ENCODE results near the gene NEMP1. TPM values are rescaled to one million over a fixed set of nuclear protein-coding genes. Genes with fewer than 3 reads are reported as not detected.

The NEMP1 gene
- total RNA-seq, 2 experiments from 2014 or later = 7.2 to 9.9 TPM

- TF ChIP-seq, protein P1, sequence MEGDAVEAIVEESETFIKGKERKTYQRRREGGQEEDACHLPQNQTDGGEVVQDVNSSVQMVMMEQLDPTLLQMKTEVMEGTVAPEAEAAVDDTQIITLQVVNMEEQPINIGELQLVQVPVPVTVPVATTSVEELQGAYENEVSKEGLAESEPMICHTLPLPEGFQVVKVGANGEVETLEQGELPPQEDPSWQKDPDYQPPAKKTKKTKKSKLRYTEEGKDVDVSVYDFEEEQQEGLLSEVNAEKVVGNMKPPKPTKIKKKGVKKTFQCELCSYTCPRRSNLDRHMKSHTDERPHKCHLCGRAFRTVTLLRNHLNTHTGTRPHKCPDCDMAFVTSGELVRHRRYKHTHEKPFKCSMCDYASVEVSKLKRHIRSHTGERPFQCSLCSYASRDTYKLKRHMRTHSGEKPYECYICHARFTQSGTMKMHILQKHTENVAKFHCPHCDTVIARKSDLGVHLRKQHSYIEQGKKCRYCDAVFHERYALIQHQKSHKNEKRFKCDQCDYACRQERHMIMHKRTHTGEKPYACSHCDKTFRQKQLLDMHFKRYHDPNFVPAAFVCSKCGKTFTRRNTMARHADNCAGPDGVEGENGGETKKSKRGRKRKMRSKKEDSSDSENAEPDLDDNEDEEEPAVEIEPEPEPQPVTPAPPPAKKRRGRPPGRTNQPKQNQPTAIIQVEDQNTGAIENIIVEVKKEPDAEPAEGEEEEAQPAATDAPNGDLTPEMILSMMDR (IDR thresholded peaks at IDR 0.05) = no peak
- DNase-seq = no peak
- H3K27ac Mint-ChIP-seq = no peak overlapping the region
- CTCF ChIA-PET = no interaction called here
- no peaks in the 10 kb centered on the region for H3K36me3 Mint-ChIP-seq (ENCODE audit: low read depth)
- no peaks in the 10 kb centered on the region for H3K27me3 Mint-ChIP-seq
- Histone ChIP-seq H3K4me3 (ENCODE audit: low read length) (no peak overlapping the region), H3K4me1 (ENCODE audit: insufficient read depth, low read length) (no peaks in the 10 kb centered on the region), H3K36me3 (ENCODE audit: insufficient read depth, low read length) (no peaks in the 10 kb centered on the region), H3K27ac (ENCODE audit: low read depth in 1 of 2, low read length in 2 of 2) (no peak overlapping the region), H3K9me3 (ENCODE audit: control insufficient read depth in 1 of 2, insufficient read depth in 1 of 2, low read length in 2 of 2) (no peaks in the 10 kb centered on the region), H3K27me3 (ENCODE audit: control insufficient read depth in 1 of 2, insufficient read depth in 2 of 2, low read length in 2 of 2) (no peaks in the 10 kb centered on the region)
- H3K9me3 Mint-ChIP-seq = no peaks in the 10 kb centered on the region
- no peak overlapping the region for H3K4me3 Mint-ChIP-seq
- POLR2A ChIA-PET = interaction anchor here (0.8 to 1.1 kb wide), 2 partner anchors 8 to 18 kb away, joined by 3 read pairs; no protein-coding TSS in a partner anchor
- H3K4me1 Mint-ChIP-seq (ENCODE audit: low read depth) = peaks cover 8% of the 10 kb centered on the region
- no peak for ATAC-seq (ENCODE audit: poor library complexity)
- intact Hi-C loops (cut with DNase I, micrococcal nuclease) = no loop called here
Measured at GRCh38 chr12:57039016-57039798, 39.4 kb downstream of the NEMP1 start.

DNA sequence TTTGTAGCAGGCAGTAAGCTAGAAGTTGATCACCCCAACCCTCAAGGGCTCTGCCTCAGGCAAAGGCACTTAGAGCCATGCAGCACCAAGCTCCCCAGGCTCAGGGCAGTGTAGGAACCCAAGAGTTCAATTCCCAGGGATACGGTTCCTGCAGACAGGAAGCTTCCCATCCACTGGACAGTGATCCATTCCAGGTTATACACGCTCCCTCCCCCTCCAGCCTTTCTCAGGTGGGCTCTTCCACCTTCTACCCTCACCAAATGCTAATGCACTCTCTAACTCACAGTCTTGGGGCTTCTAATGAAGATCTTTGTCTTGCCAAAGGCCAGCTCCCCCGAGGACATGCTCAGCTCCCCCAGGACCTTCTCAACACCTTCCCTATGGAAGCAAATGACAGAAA, 41.3 kb downstream of the NEMP1 start:
- H3K9me3 Mint-ChIP-seq = no peaks in the 10 kb centered on the region
- ChIA-PET CTCF (interaction anchor here (1.6 kb wide), 1 partner anchor 10 kb away, joined by 4 read pairs; no protein-coding TSS in a partner anchor), POLR2A (no interaction called here)
- H3K27ac Mint-ChIP-seq = no peak overlapping the region
- intact Hi-C loops (cut with DNase I, micrococcal nuclease) = no loop called here
- H3K36me3 ChIP-seq (ENCODE audit: insufficient read depth, low read length) = no peaks in the 10 kb centered on the region
- TF ChIP-seq, protein P1 (IDR thresholded peaks at IDR 0.05) = no peak
- H3K27me3 Mint-ChIP-seq = no peaks in the 10 kb centered on the region
- no peak overlapping the region for H3K27ac ChIP-seq (ENCODE audit: low read depth in 1 of 2, low read length in 2 of 2)
- H3K27me3 ChIP-seq (ENCODE audit: control insufficient read depth in 1 of 2, insufficient read depth in 2 of 2, low read length in 2 of 2) = no peaks in the 10 kb centered on the region
- ATAC-seq (ENCODE audit: poor library complexity) = no peak
- DNase-seq = no peak
- no peaks in the 10 kb centered on the region for H3K36me3 Mint-ChIP-seq (ENCODE audit: low read depth)
- H3K4me1 ChIP-seq (ENCODE audit: insufficient read depth, low read length) = no peaks in the 10 kb centered on the region
- no peak overlapping the region for H3K4me3 Mint-ChIP-seq
- peaks cover 18% of the 10 kb centered on the region for H3K4me1 Mint-ChIP-seq (ENCODE audit: low read depth)
- no peaks in the 10 kb centered on the region for H3K9me3 ChIP-seq (ENCODE audit: control insufficient read depth in 1 of 2, insufficient read depth in 1 of 2, low read length in 2 of 2)
- no peak overlapping the region for H3K4me3 ChIP-seq (ENCODE audit: low read length)

- POLR2A ChIA-PET = interaction anchor here (1.1 kb wide), 1 partner anchor 17 kb away, joined by 3 read pairs; no protein-coding TSS in a partner anchor
- Histone ChIP-seq H3K9me3 (ENCODE audit: control insufficient read depth in 1 of 2, insufficient read depth in 1 of 2, low read length in 2 of 2) (no peaks in the 10 kb centered on the region), H3K27me3 (ENCODE audit: control insufficient read depth in 1 of 2, insufficient read depth in 2 of 2, low read length in 2 of 2) (no peaks in the 10 kb centered on the region), H3K36me3 (ENCODE audit: insufficient read depth, low read length) (no peaks in the 10 kb centered on the region), H3K4me3 (ENCODE audit: low read length) (no peak overlapping the region), H3K27ac (ENCODE audit: low read depth in 1 of 2, low read length in 2 of 2) (no peak overlapping the region), H3K4me1 (ENCODE audit: insufficient read depth, low read length) (peaks cover 24% of the 10 kb centered on the region)
- no peak overlapping the region for H3K27ac Mint-ChIP-seq
- no peaks in the 10 kb centered on the region for H3K27me3 Mint-ChIP-seq
- H3K9me3 Mint-ChIP-seq = no peaks in the 10 kb centered on the region
- intact Hi-C loops (cut with DNase I, micrococcal nuclease) = no loop called here
- H3K4me3 Mint-ChIP-seq = no peak overlapping the region
- TF ChIP-seq, protein P1 (IDR thresholded peaks at IDR 0.05) = no peak
- CTCF ChIA-PET = interaction anchor here (1.6 kb wide), 1 partner anchor 25 kb away, joined by 5 read pairs; no protein-coding TSS in a partner anchor
- H3K36me3 Mint-ChIP-seq (ENCODE audit: low read depth) = no peaks in the 10 kb centered on the region
- ATAC-seq (ENCODE audit: poor library complexity) (no peak), DNase-seq (no peak)
- H3K4me1 Mint-ChIP-seq (ENCODE audit: low read depth) = peaks cover 37% of the 10 kb centered on the region
Measured at GRCh38 chr12:57033431-57033830, 45.2 kb downstream of the NEMP1 start.
